Activated CD8-positive, alpha-beta memory T cell treated with anti-CD3 and anti-CD28 coated beads, Interleukin-2, amount 10 ng/mL, durations not matched to agents 7 days and 5 days (primary cell): Measurements from ENCODE around the gene HYKK. TPM values are rescaled to one million over a fixed set of nuclear protein-coding genes. Genes with fewer than 3 reads are reported as not detected.
"Not testable (repeated sequence)": the region's sequence is repeated elsewhere in the genome, so short reads cannot be mapped to it uniquely, and the experiment has no call there.

Experiments
- ATAC-seq: fragments of 150-1000 bp; cut with Tn5 transposase; one replicate; pipeline ENCODE4 v1.10.0; 2021; ENCODE audit warnings: moderate library complexity
- CTCF ChIA-PET: fragments of 350-600 bp; sonication (Branson Sonifier 250); formaldehyde crosslinking; loops from one replicate; lab custom pipeline; 2021; ENCODE audit warnings: antibody characterized with exemption; lab: Charles Lee
- DNase-seq: peaks from one replicate; pipeline ENCODE4 v3.0.0-alpha.2; 2020
- H3K27ac Mint-ChIP-seq: one replicate; pipeline ENCODE4 v1.8.0; 2021; ENCODE audit warnings: mild to moderate bottlenecking, mixed read lengths
- H3K27me3 Mint-ChIP-seq: one replicate; pipeline ENCODE4 v1.8.0; 2021; ENCODE audit warnings: mixed read lengths
- H3K36me3 Mint-ChIP-seq: one replicate; pipeline ENCODE4 v1.8.0; 2021; ENCODE audit warnings: mild to moderate bottlenecking, mixed read lengths
- H3K4me1 Mint-ChIP-seq: one replicate; pipeline ENCODE4 v1.8.0; 2021; ENCODE audit warnings: mixed read lengths
- H3K4me3 Mint-ChIP-seq: one replicate; pipeline ENCODE4 v1.8.0; 2021; ENCODE audit warnings: mild to moderate bottlenecking, moderate library complexity, mixed read lengths
- H3K9me3 Mint-ChIP-seq: one replicate; pipeline ENCODE4 v1.8.0; 2022; ENCODE audit warnings: low read depth, mixed read lengths
- total RNA-seq, 2 experiments: library from RNA; stranded (reverse); gene quantifications; one replicate each; pipeline ENCODE4 v1.2.3, GENCODE V29; 2021

The HYKK gene
- total RNA-seq, 2 experiments from 2014 or later: 1.7 to 1.9 TPM

- ATAC-seq, H3K9me3 Mint-ChIP-seq, H3K4me3 Mint-ChIP-seq, H3K36me3 Mint-ChIP-seq, CTCF ChIA-PET, H3K4me1 Mint-ChIP-seq, H3K27ac Mint-ChIP-seq, DNase-seq, H3K27me3 Mint-ChIP-seq: not testable (repeated sequence)
Observed at GRCh38 chr15:78520035-78520434, 12.7 kb downstream of the HYKK start.

GRCh38 chr15:78524230-78524629, 16.9 kb downstream of the HYKK start:
- no peaks in the 10 kb centered on the region for H3K27me3 Mint-ChIP-seq
- ATAC-seq: no peak

DNA sequence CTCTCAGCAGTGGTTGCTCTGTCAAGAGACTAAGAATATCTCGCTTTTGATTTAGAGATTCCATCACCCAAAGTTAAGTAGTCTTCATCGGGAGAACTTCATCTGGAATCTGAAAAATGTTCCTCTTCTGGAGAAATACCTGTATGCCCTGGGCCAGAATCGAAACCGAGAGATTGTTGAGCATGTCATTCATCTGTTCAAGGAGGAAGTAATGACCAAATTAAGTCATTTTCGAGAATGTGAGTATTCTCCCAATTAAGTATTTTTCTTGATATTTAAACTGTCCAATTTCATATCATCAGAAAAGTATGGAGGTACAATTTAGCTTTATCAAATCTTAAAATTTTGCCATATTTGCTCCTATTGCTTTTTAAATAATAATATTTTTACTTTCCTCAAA, 19.9 kb downstream of the HYKK start:
- Mint-ChIP-seq H3K27me3 (no peaks in the 10 kb centered on the region), H3K36me3 (peaks cover 1% of the 10 kb centered on the region), H3K9me3 (no peaks in the 10 kb centered on the region), H3K27ac (no peak overlapping the region), H3K4me3 (no peak overlapping the region), H3K4me1 (no peaks in the 10 kb centered on the region)
- DNase-seq (no peak), ATAC-seq (no peak)
- CTCF ChIA-PET: no interaction called here

More at GRCh38 chr15:78524230-78524629, 16.9 kb downstream of the HYKK start:
- no peaks in the 10 kb centered on the region for H3K4me1 Mint-ChIP-seq
- DNase-seq: no peak
- H3K27ac Mint-ChIP-seq: no peak overlapping the region
- H3K36me3 Mint-ChIP-seq: peaks cover 1% of the 10 kb centered on the region
- H3K9me3 Mint-ChIP-seq: no peaks in the 10 kb centered on the region
- CTCF ChIA-PET: no interaction called here
- no peak overlapping the region for H3K4me3 Mint-ChIP-seq

DNA sequence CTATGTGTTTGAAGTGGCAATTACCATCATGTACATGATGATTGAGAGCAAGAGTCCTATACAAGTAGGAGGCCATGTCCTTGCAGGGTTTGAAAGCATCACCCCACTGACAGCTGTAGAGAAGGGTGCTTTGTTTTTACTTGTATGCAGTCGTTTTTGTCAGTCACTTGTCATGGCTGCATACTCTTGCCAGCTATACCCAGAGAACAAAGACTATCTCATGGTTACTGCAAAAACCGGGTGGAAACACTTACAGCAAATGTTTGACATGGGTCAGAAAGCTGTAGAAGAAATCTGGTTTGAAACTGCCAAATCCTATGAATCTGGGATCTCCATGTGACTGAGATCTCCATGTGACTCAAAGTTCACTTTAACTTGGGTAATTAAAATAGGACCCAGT, 26.0 kb downstream of the HYKK start:
- ATAC-seq: no peak
- Mint-ChIP-seq H3K27me3 (no peaks in the 10 kb centered on the region), H3K4me3 (no peak overlapping the region)

DNA sequence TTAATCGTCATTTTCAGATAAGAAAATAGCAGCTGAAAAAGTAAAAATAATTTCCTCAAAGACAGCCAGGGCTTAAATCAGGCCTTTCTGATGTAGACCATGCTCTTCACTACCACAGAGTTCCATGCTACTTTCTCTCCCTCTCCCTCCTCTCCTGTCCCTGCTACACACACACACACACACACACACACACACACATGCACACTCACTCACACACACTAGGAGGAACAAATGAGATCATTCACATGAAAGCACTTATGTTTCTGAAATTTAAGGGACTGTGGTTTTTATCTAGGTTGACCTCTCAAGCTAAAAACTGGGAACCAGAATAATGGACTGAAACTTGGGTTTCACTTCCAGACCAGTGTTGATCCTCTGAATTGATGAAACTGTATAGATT, 28.8 kb downstream of the HYKK start:
- Mint-ChIP-seq H3K9me3 (no peaks in the 10 kb centered on the region), H3K27me3 (no peaks in the 10 kb centered on the region), H3K4me3 (no peak overlapping the region), H3K27ac (no peak overlapping the region), H3K36me3 (peaks cover 2% of the 10 kb centered on the region), H3K4me1 (peaks cover 4% of the 10 kb centered on the region)
- DNase-seq: no peak
- CTCF ChIA-PET: no interaction called here
- ATAC-seq: no peak

More for the DNA sequence above, 26.0 kb downstream of the HYKK start:
- Mint-ChIP-seq H3K36me3 (no peaks in the 10 kb centered on the region), H3K4me1 (no peaks in the 10 kb centered on the region), H3K9me3 (no peaks in the 10 kb centered on the region), H3K27ac (no peak overlapping the region)
- CTCF ChIA-PET: interaction anchor here (0.6 kb wide), 1 partner anchor 50 kb away, joined by 3 read pairs; no protein-coding TSS in a partner anchor
- DNase-seq: no peak

- no peak for ATAC-seq
- no peak for DNase-seq
- Mint-ChIP-seq H3K27ac (peak overlapping the region; percentile 8), H3K27me3 (no peaks in the 10 kb centered on the region), H3K4me1 (peaks cover 12% of the 10 kb centered on the region), H3K9me3 (no peaks in the 10 kb centered on the region), H3K36me3 (peaks cover 12% of the 10 kb centered on the region), H3K4me3 (no peak overlapping the region)
- CTCF ChIA-PET: no interaction called here
Observed at GRCh38 chr15:78537266-78537905, 30.0 kb downstream of the HYKK start.

GRCh38 chr15:78538358-78538757, 31.0 kb downstream of the HYKK start:
- no peak for ATAC-seq
- no peak overlapping the region for H3K4me3 Mint-ChIP-seq

DNA sequence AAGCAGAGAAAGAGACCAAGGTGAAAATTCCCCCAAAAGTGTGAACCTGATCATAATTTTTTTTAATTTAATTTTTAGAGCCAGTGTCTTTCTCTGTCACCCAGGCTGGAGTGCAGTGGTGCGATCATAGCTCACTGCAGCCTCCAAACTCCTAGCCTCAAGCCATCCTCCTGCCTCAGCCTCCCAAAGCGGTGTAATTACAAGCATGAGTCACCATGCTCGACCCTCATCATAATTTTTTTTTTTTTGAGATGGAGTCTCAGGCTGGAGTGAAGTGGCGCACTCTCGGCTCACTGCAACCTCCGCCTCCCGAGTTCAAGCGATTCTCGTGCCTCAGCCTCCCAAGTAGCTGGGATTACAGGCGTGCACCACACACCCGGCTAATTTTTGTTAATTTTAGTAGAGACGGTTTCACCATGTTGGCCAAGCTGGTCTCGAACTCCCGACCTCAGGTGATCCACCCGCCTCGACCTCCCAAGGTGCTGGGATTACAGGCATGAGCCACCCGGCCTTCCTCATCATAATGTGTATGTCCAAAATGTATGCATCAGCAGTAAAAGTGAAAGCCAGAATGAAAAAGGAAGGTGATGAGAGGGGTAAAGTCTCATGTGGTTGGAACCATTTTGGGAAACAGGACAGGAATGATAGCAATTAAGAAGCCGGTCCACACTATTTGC, 32.2 kb downstream of the HYKK start:
- H3K27me3 Mint-ChIP-seq, H3K9me3 Mint-ChIP-seq, DNase-seq, ATAC-seq: not testable (repeated sequence)
- CTCF ChIA-PET: interaction anchor here (0.5 to 2.0 kb wide), 7 partner anchors 9 to 751 kb away, joined by 3 to 8 read pairs (median 4); partner anchors contain the start of gene IREB2
- Mint-ChIP-seq H3K4me3 (peak overlapping the region; percentile 86), H3K36me3 (peaks cover 25% of the 10 kb centered on the region), H3K27ac (peak overlapping the region; percentile 94), H3K4me1 (peaks cover 21% of the 10 kb centered on the region)

More at GRCh38 chr15:78538358-78538757, 31.0 kb downstream of the HYKK start:
- Mint-ChIP-seq H3K36me3 (peaks cover 22% of the 10 kb centered on the region), H3K27me3 (no peaks in the 10 kb centered on the region), H3K27ac (no peak overlapping the region), H3K4me1 (peaks cover 21% of the 10 kb centered on the region), H3K9me3 (no peaks in the 10 kb centered on the region)
- DNase-seq: no peak
- CTCF ChIA-PET: no interaction called here

DNA sequence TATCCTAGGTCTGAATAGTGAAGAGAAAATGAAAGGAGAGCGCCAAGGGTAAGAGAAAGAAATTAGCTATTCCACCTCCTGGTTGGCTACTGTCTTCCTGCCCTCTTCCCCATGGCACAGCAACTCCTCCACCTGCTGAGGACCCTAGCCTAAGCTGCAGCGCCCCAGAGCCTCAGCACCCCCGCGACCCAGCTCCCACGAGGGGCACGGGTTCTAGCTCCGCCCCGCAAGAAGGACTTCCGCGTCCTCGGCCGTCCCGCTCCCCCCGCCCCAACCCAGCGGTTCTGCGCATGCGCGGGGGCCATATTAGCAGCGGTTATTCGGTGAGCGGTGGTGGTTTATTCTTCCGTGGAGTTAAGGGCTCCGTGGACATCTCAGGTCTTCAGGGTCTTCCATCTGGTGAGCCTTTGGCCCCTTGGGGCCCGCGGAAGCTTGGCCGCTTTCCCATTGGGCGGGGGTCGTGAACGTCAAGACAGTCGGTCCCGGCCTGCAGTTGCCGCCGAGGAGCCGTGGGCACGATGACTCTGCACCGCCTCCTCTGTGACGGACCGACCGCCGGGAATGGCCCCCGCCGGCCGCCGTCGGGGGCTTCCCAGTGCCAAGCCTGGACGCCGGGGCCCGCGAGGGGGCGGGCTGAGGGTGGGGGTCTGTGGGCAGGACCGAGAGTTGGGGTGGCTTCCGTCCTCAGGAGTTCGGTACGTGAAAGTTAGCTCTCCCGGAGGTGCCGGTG, 32.9 kb downstream of the HYKK start, which contains the start of gene PSMA4:
Gene PSMA4 (plus strand): TSS at position 304 of the 730 bp plus-strand sequence. CDS start 1,484 bp downstream, outside the sequence.
- peak within 1 kb of the TSS; percentile 86 for H3K4me3 Mint-ChIP-seq
- no peaks in the 10 kb centered on the region for H3K9me3 Mint-ChIP-seq
- peaks cover 30% of the 10 kb centered on the region for H3K36me3 Mint-ChIP-seq
- ATAC-seq: peak; percentile 88
- DNase-seq: peak; percentile 95
- CTCF ChIA-PET: interaction anchor here (0.5 to 2.0 kb wide), 7 partner anchors 9 to 751 kb away, joined by 3 to 8 read pairs (median 4); partner anchors contain the start of gene IREB2
- peak within 1 kb of the TSS; percentile 94 for H3K27ac Mint-ChIP-seq
- peaks cover 22% of the 10 kb centered on the region for H3K4me1 Mint-ChIP-seq
- no peaks in the 10 kb centered on the region for H3K27me3 Mint-ChIP-seq

DNA sequence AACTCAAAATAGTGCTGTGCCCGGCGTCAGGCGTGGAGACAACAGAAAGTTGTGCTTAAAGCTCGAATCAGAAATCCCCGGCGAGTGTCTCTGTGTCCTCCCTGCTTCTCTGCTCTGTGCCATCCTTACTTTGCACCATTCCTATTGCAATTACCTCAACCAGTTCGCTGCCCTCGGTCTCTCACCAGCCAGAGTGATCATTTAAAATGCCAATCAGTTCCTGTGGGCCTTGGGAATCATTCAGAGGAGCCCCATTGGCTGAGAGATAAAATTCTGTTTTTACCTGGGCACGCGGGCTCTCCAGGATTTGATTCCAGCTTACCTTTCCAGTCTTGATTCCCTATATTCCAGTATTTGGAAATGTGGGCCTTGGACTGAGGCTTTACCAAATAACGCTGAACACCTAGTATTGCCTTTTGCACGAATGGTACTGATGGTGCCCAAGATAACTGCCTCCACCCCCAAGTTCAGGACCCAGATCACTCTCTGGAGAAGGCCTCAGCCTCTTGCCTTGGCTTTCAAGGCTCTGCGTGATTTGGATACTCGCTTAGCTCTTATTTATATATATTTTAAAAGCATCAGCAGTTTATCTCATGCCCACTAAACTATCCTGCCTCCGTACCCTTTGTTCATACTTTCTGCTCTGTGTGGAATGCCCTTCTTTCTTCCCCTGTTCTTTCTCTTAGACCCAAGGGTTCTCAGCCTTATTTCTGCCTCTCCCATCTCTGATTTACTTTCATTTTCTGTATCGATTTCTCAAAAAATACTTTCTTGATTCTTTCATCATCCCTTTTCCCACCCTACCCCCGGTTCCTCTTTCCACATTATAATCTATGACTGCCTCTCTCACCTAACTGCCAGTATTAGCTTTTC, 33.7 kb downstream of the HYKK start:
- Mint-ChIP-seq H3K36me3 (peaks cover 38% of the 10 kb centered on the region), H3K4me3 (peak overlapping the region; percentile 86), H3K9me3 (no peaks in the 10 kb centered on the region), H3K27me3 (no peaks in the 10 kb centered on the region), H3K4me1 (peaks cover 22% of the 10 kb centered on the region), H3K27ac (peak overlapping the region; percentile 94)
- ATAC-seq: peak; percentile 21
- peak; percentile 47 for DNase-seq
- CTCF ChIA-PET: interaction anchor here (0.6 to 2.0 kb wide), 8 partner anchors 9 to 169 kb away, joined by 3 to 6 read pairs (median 3); partner anchors contain the start of gene CHRNA5

GRCh38 chr15:78541744-78542034, 34.3 kb downstream of the HYKK start:
- Mint-ChIP-seq H3K4me1 (peaks cover 22% of the 10 kb centered on the region), H3K36me3 (peaks cover 41% of the 10 kb centered on the region), H3K27ac (peak overlapping the region; percentile 94), H3K27me3 (no peaks in the 10 kb centered on the region), H3K9me3 (no peaks in the 10 kb centered on the region), H3K4me3 (peak overlapping the region; percentile 86)
- ATAC-seq (no peak), DNase-seq (no peak)
- CTCF ChIA-PET: interaction anchor here (0.6 to 1.2 kb wide), 4 partner anchors 24 to 199 kb away, joined by 3 read pairs; partner anchors contain the start of gene CHRNA5

DNA sequence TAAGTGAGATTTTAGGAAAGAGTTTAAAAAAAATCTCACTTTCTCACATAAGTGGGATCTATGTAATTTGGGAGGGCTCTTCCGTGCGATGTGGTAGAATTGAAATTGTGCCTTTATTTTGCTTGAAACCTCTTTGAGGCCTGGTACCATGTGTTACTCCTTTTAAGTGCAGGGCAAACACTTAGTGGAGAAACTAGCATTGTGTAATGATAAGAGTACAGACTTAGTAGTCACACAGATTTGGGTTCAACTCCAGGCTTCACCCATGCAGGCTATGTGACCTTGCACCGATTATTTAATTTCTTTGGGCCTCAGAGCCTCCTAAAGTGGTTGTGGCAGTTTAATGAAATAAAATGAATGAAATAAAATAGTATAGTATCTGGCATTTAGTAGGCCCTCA, 35.3 kb downstream of the HYKK start:
- H3K4me1 Mint-ChIP-seq: peaks cover 22% of the 10 kb centered on the region
- DNase-seq (no peak), ATAC-seq (no peak)
- H3K27me3 Mint-ChIP-seq: no peaks in the 10 kb centered on the region
- no peaks in the 10 kb centered on the region for H3K9me3 Mint-ChIP-seq
- CTCF ChIA-PET: interaction anchor here (1.1 kb wide), 1 partner anchor 198 kb away, joined by 3 read pairs; no protein-coding TSS in a partner anchor
- H3K4me3 Mint-ChIP-seq: peak overlapping the region; percentile 86
- H3K36me3 Mint-ChIP-seq: peaks cover 48% of the 10 kb centered on the region
- H3K27ac Mint-ChIP-seq: peak overlapping the region; percentile 94
